NCI-H146 treated with DMSO at 0.1 percent for 48 hours (cell line): ENCODE data around the gene LAMP5.

ENCODE experiments used
- DNase-seq: peaks from one replicate; lab custom pipeline; 2025; ENCODE audit not compliant: unreplicated experiment; lab: John Stamatoyannopoulos, UW

Gene LAMP5

GRCh38 chr20:9531581-9531980 is 17.2 kb downstream of the LAMP5 start:
- DNase-seq: peak; percentile 53

GRCh38 chr20:9532069-9532838 is 17.9 kb downstream of the LAMP5 start:
- DNase-seq: peak; percentile 99

GRCh38 chr20:9534025-9534424 is 19.6 kb downstream of the LAMP5 start:
- DNase-seq: no peak

GRCh38 chr20:9535449-9535848 is 21.1 kb downstream of the LAMP5 start:
- no peak for DNase-seq

- no peak for DNase-seq
Measured at GRCh38 chr20:9543214-9543613, 28.8 kb downstream of the LAMP5 start.

GRCh38 chr20:9550283-9550682 is 35.9 kb downstream of the LAMP5 start:
- no peak for DNase-seq

GRCh38 chr20:9550871-9551270 is 36.5 kb downstream of the LAMP5 start:
- peak; percentile 8 for DNase-seq

- no peak for DNase-seq
Measured at GRCh38 chr20:9551808-9552550, 37.6 kb downstream of the LAMP5 start.

GRCh38 chr20:9555781-9556180 is 41.4 kb downstream of the LAMP5 start:
- no peak for DNase-seq

GRCh38 chr20:9557411-9557810 is 43.0 kb downstream of the LAMP5 start:
- DNase-seq: no peak

GRCh38 chr20:9565910-9566550 is 51.6 kb downstream of the LAMP5 start:
- DNase-seq: no peak

- DNase-seq: no peak
Measured at GRCh38 chr20:9566977-9567376, 52.6 kb downstream of the LAMP5 start.

GRCh38 chr20:9570612-9571011 is 56.2 kb downstream of the LAMP5 start:
- DNase-seq: no peak

GRCh38 chr20:9571783-9572182 is 57.4 kb downstream of the LAMP5 start:
- no peak for DNase-seq

- DNase-seq: no peak
Measured at GRCh38 chr20:9572670-9573069, 58.3 kb downstream of the LAMP5 start.

- DNase-seq: no peak
Measured at GRCh38 chr20:9573335-9574151, 59.2 kb downstream of the LAMP5 start.

GRCh38 chr20:9574181-9574580 is 59.8 kb downstream of the LAMP5 start:
- no peak for DNase-seq

GRCh38 chr20:9574776-9575175 is 60.4 kb downstream of the LAMP5 start:
- no peak for DNase-seq

GRCh38 chr20:9575836-9576235 is 61.4 kb downstream of the LAMP5 start:
- no peak for DNase-seq

GRCh38 chr20:9576695-9577094 is 62.3 kb downstream of the LAMP5 start:
- no peak for DNase-seq

GRCh38 chr20:9577397-9577796 is 63.0 kb downstream of the LAMP5 start:
- DNase-seq: no peak
